Neural progenitor cell (in vitro differentiated cells): ENCODE measurements around the gene FER1L5. TPM values are rescaled to one million over a fixed set of nuclear protein-coding genes. Genes with fewer than 3 reads are reported as not detected.
"Not testable (repeated sequence)": the region's sequence is repeated elsewhere in the genome, so short reads cannot be mapped to it uniquely, and the experiment has no call there.

ENCODE experiments used
- DNase-seq: peaks from one replicate; pipeline ENCODE4 v3.0.0-alpha.2; 2016; ENCODE audit warnings: low spot score
- H2AFZ ChIP-seq: fragments of 200-600 bp; sonication (generic); replicated peaks from 2 replicates; pipeline ENCODE4 v1.6.1; 2016; ENCODE audit warnings: antibody characterized with exemption
- H3F3A ChIP-seq: fragments of 200-600 bp; sonication (generic); 2 replicates; pipeline ENCODE4 v1.6.1; 2016; ENCODE audit warnings: antibody characterized with exemption, low read depth
- H3K27ac ChIP-seq: fragments of 200-600 bp; sonication (generic); 2 replicates; pipeline ENCODE4 v1.5.1; 2016; ENCODE audit warnings: mild to moderate bottlenecking
- H3K27me3 ChIP-seq: fragments of 200-600 bp; sonication (generic); 2 replicates; pipeline ENCODE4 v1.6.1; 2016; ENCODE audit warnings: mild to moderate bottlenecking, moderate library complexity
- H3K36me3 ChIP-seq: fragments of 200-600 bp; sonication (generic); 2 replicates; pipeline ENCODE4 v1.5.1; 2016
- H3K4me1 ChIP-seq: fragments of 200-600 bp; sonication (generic); 2 replicates; pipeline ENCODE4 v1.6.1; 2016; ENCODE audit warnings: mixed run types
- H3K4me2 ChIP-seq: fragments of 200-600 bp; sonication (generic); 2 replicates; pipeline ENCODE4 v1.6.1; 2016
- H3K4me3 ChIP-seq: fragments of 200-600 bp; sonication (generic); 2 replicates; pipeline ENCODE4 v1.5.1; 2016
- H3K79me2 ChIP-seq: fragments of 200-600 bp; sonication (generic); 2 replicates; pipeline ENCODE4 v1.6.1; 2016; ENCODE audit warnings: low read depth
- H3K9ac ChIP-seq: fragments of 200-600 bp; sonication (generic); 2 replicates; pipeline ENCODE4 v1.6.1; 2016
- H3K9me3 ChIP-seq: fragments of 200-600 bp; sonication (generic); 2 replicates; pipeline ENCODE4 v1.5.1; 2016; ENCODE audit warnings: low read depth
- H4K20me1 ChIP-seq: fragments of 200-600 bp; sonication (generic); 2 replicates; pipeline ENCODE4 v1.6.1; 2016; ENCODE audit warnings: low read depth
- H3K27ac Mint-ChIP-seq: 3 replicates; pipeline ENCODE4 v1.8.0; 2021; ENCODE audit warnings: mixed read lengths
- H3K27me3 Mint-ChIP-seq: 2 replicates; pipeline ENCODE4 v1.8.0; 2022; ENCODE audit warnings: low read depth, mild to moderate bottlenecking, inconsistent platforms, moderate library complexity, mixed read lengths; ENCODE audit not compliant: insufficient read depth
- H3K36me3 Mint-ChIP-seq: 3 replicates; pipeline ENCODE4 v1.8.0; 2021; ENCODE audit warnings: mixed read lengths
- H3K4me1 Mint-ChIP-seq: 3 replicates; pipeline ENCODE4 v1.8.0; 2021; ENCODE audit warnings: mixed read lengths
- H3K4me3 Mint-ChIP-seq: 3 replicates; pipeline ENCODE4 v1.8.0; 2021; ENCODE audit warnings: mild to moderate bottlenecking, moderate library complexity, mixed read lengths
- H3K9me3 Mint-ChIP-seq: 3 replicates; pipeline ENCODE4 v1.8.0; 2020; ENCODE audit warnings: mixed read lengths
- CTCF ChIP-seq: fragments of 200-600 bp; sonication (generic); IDR thresholded peaks from 2 replicates; pipeline ENCODE4 v1.5.1; 2017; ENCODE audit warnings: antibody characterized with exemption, mild to moderate bottlenecking
- EZH2 ChIP-seq: fragments of 200-600 bp; sonication (generic); IDR thresholded peaks from 2 replicates; pipeline ENCODE4 v1.6.1; 2017; ENCODE audit warnings: antibody characterized with exemption, mild to moderate bottlenecking, moderate library complexity
- EZH2phosphoT487 ChIP-seq: fragments of 200-600 bp; sonication (generic); IDR thresholded peaks from 2 replicates; pipeline ENCODE4 v1.6.1; 2017; ENCODE audit warnings: antibody characterized with exemption
- total RNA-seq: library from RNA; depleted of rRNA; stranded (reverse); fragments of >200 nt; gene quantifications from 2 replicates; pipeline ENCODE4 v1.2.3, GENCODE V29; 2015; ENCODE audit warnings: low replicate concordance

The FER1L5 gene
- total RNA-seq, 1 donor from 2014 or later: 1.7 TPM

DNA sequence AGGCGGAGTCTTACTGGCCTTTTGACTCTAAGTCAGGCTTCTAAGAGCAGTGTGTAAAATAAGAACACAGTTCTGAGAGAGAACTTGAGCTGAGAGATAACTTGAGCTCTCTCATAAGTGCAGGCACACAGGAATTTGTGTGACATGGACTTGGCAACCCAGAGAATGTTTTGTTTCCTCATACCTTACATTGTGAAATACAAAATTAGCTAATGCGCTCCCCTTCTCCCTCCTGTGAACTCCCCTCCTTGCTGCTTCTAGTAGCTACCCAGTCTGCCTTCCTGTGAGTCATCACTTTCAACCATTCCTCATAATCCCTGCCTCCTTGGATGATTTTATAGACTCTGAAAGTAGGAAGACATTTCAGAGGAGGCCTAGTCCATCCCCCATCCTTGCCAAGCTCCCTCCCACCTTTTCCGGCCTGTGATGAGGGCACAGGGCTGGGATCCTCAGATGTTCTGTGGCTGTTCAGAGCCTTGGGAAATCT is 22.6 kb downstream of the FER1L5 start:
- Histone ChIP-seq H3K4me2 (no peak overlapping the region), H4K20me1 (no peaks in the 10 kb centered on the region), H3K79me2 (no peaks in the 10 kb centered on the region), H3F3A (no peaks in the 10 kb centered on the region), H3K27ac (no peak overlapping the region), H3K9ac (no peak overlapping the region), H3K9me3 (no peaks in the 10 kb centered on the region), H2AFZ (no peak overlapping the region), H3K36me3 (no peaks in the 10 kb centered on the region), H3K4me1 (no peaks in the 10 kb centered on the region), H3K27me3 (no peaks in the 10 kb centered on the region), H3K4me3 (no peak overlapping the region)
- Mint-ChIP-seq H3K4me1 (peaks cover 12% of the 10 kb centered on the region), H3K27ac (no peak overlapping the region), H3K36me3 (no peaks in the 10 kb centered on the region), H3K27me3 (peaks cover 5% of the 10 kb centered on the region), H3K9me3 (no peaks in the 10 kb centered on the region), H3K4me3 (no peak overlapping the region)
- DNase-seq: no peak
- TF ChIP-seq EZH2 (no peak), EZH2phosphoT487 (no peak), CTCF (no peak)

DNA sequence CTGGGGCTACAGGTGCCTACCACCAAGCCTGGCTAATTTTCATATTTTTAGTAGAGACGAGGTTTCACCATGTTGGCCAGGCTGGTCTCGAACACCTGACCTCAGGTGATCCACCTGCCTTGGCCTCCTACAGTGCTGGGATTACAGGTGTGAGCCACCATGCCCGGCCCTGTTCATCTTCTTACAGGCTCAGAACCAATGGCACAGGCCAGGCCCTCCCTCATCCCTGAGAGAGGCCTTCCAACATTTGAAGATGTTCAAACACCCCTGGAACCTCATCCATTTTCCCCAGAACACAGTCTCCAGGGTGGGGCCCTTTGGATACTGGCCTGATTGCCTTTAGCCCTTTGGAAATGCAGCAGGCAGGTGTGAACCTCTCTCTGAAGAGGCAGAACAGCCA is 23.2 kb downstream of the FER1L5 start:
- H3K9me3 ChIP-seq, H3K27me3 Mint-ChIP-seq, H3K4me3 Mint-ChIP-seq, H3K9me3 Mint-ChIP-seq, DNase-seq, H3K27ac Mint-ChIP-seq, H3K36me3 Mint-ChIP-seq, H3K4me3 ChIP-seq, H4K20me1 ChIP-seq, H2AFZ ChIP-seq, H3K4me2 ChIP-seq, H3K36me3 ChIP-seq, H3K4me1 ChIP-seq, H3K9ac ChIP-seq, H3K27ac ChIP-seq, H3K27me3 ChIP-seq, H3F3A ChIP-seq, H3K79me2 ChIP-seq: not testable (repeated sequence)
- peaks cover 12% of the 10 kb centered on the region for H3K4me1 Mint-ChIP-seq

GRCh38 chr2:96668771-96669170 is 26.2 kb downstream of the FER1L5 start:
- Histone ChIP-seq H3K9me3 (no peaks in the 10 kb centered on the region), H3K4me3 (no peak overlapping the region), H3F3A (no peaks in the 10 kb centered on the region), H3K4me1 (no peaks in the 10 kb centered on the region), H3K27me3 (no peaks in the 10 kb centered on the region), H3K36me3 (no peaks in the 10 kb centered on the region), H3K4me2 (no peak overlapping the region), H3K27ac (no peak overlapping the region), H3K79me2 (no peaks in the 10 kb centered on the region), H3K9ac (no peak overlapping the region), H4K20me1 (no peaks in the 10 kb centered on the region), H2AFZ (no peak overlapping the region)
- Mint-ChIP-seq H3K9me3 (no peaks in the 10 kb centered on the region), H3K27me3 (peaks cover 10% of the 10 kb centered on the region), H3K4me3 (peak overlapping the region; percentile 21), H3K36me3 (no peaks in the 10 kb centered on the region), H3K27ac (peak overlapping the region; percentile 90), H3K4me1 (peaks cover 12% of the 10 kb centered on the region)
- TF ChIP-seq EZH2phosphoT487 (no peak), EZH2 (no peak), CTCF (no peak)
- DNase-seq: no peak

- Mint-ChIP-seq H3K27ac (peak overlapping the region; percentile 37), H3K36me3 (no peaks in the 10 kb centered on the region), H3K27me3 (peaks cover 8% of the 10 kb centered on the region), H3K9me3 (no peaks in the 10 kb centered on the region), H3K4me3 (no peak overlapping the region), H3K4me1 (peaks cover 12% of the 10 kb centered on the region)
- Histone ChIP-seq H3K4me2 (no peak overlapping the region), H3K36me3 (no peaks in the 10 kb centered on the region), H3K4me3 (no peak overlapping the region), H3F3A (no peaks in the 10 kb centered on the region), H3K27me3 (no peaks in the 10 kb centered on the region), H2AFZ (no peak overlapping the region), H3K4me1 (no peaks in the 10 kb centered on the region), H4K20me1 (no peaks in the 10 kb centered on the region), H3K79me2 (no peaks in the 10 kb centered on the region), H3K9ac (no peak overlapping the region), H3K9me3 (no peaks in the 10 kb centered on the region), H3K27ac (no peak overlapping the region)
- DNase-seq: no peak
- TF ChIP-seq EZH2phosphoT487 (no peak), EZH2 (no peak), CTCF (no peak)
These were observed 27.1 kb downstream of the FER1L5 start for GRCh38 chr2:96669539-96670215.
